Kidney tubule cell (primary cell): ENCODE measurements around the gene NAV3.
A peak's percentile ranks its signal among the peaks of the same experiment; 100 is the strongest.

Source experiments
- DNase-seq: peaks from one replicate; pipeline ENCODE4 v3.0.0-alpha.2; 2018; ENCODE audit warnings: low spot score

Gene NAV3

GRCh38 chr12:77983859-77984258, 153.2 kb downstream of the NAV3 start:
- DNase-seq, result no peak

- DNase-seq, result no peak
Observed at GRCh38 chr12:77992760-77993159, 162.1 kb downstream of the NAV3 start.

GRCh38 chr12:77993658-77994057, 163.0 kb downstream of the NAV3 start:
- no peak for DNase-seq

- DNase-seq, result peak; percentile 89
Observed at GRCh38 chr12:77995436-77996167, 164.9 kb downstream of the NAV3 start.

- no peak for DNase-seq
Observed at GRCh38 chr12:77996670-77997069, 166.0 kb downstream of the NAV3 start.

- no peak for DNase-seq
Observed at GRCh38 chr12:77998236-77998786, 167.6 kb downstream of the NAV3 start.

GRCh38 chr12:77999074-77999715, 168.5 kb downstream of the NAV3 start:
- DNase-seq, result no peak

- no peak for DNase-seq
Observed at GRCh38 chr12:78002878-78003277, 172.2 kb downstream of the NAV3 start.

- DNase-seq, result no peak
Observed at GRCh38 chr12:78004249-78005093, 173.8 kb downstream of the NAV3 start.

- no peak for DNase-seq
Observed at GRCh38 chr12:78005094-78005492, 174.4 kb downstream of the NAV3 start.

- no peak for DNase-seq
Observed at GRCh38 chr12:78007173-78007572, 176.5 kb downstream of the NAV3 start.

GRCh38 chr12:78009031-78009430, 178.3 kb downstream of the NAV3 start:
- no peak for DNase-seq

- peak; percentile 2 for DNase-seq
Observed at GRCh38 chr12:78018171-78018910, 187.6 kb downstream of the NAV3 start.

- DNase-seq, result no peak
Observed at GRCh38 chr12:78018939-78019338, 188.2 kb downstream of the NAV3 start.

GRCh38 chr12:78028426-78028825, 197.7 kb downstream of the NAV3 start:
- no peak for DNase-seq

GRCh38 chr12:78034025-78034424, 203.3 kb downstream of the NAV3 start:
- DNase-seq, result no peak

GRCh38 chr12:78035901-78036606, 205.4 kb downstream of the NAV3 start:
- no peak for DNase-seq

GRCh38 chr12:78036874-78037273, 206.2 kb downstream of the NAV3 start:
- DNase-seq, result no peak

- no peak for DNase-seq
Observed at GRCh38 chr12:78037707-78038106, 207.0 kb downstream of the NAV3 start.

- no peak for DNase-seq
Observed at GRCh38 chr12:78038541-78038940, 207.8 kb downstream of the NAV3 start.

- DNase-seq, result no peak
Observed at GRCh38 chr12:78038986-78039385, 208.3 kb downstream of the NAV3 start.
